Activated CD4-positive, alpha-beta T cell treated with anti-CD3 and anti-CD28 coated beads, Interleukin-2, amount 50 U/mL, for 1 hour (primary cell): ENCODE data around the gene RUNDC1.
"Not testable (repeated sequence)": the region's sequence is repeated elsewhere in the genome, so short reads cannot be mapped to it uniquely, and the experiment has no call there.

Source experiments
- DNase-seq: peaks from one replicate; pipeline ENCODE4 v3.0.0-alpha.2; 2020

RUNDC1 gene

DNA sequence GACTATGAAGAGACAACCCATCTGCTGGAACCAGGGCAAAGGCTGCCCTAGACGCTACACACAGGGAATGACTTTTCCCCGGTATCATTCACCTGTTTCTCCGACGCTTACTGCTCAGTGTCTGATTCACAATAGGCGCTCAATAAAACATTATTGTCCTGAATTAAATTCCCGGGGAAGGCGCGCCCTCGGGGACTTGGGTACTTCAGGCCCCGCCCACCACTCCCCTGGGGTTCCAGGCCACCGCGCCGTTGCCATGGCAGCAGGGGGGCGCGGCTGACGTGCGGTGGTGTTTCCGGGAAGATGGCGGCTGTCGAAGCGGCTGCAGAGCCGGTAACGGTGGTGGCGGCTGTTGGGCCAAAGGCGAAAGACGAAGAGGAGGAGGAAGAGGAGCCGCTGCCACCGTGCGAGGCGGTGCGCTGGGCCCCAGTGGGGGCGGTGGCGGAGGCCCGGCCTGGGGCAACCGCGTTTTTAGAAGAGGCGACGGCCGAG lies at the start of gene RUNDC1:
Gene RUNDC1 (plus strand): TSS at position 292 of the 492 bp plus-strand sequence. CDS start 12 bp downstream, at position 304.
- peak; percentile 90 for DNase-seq

DNA sequence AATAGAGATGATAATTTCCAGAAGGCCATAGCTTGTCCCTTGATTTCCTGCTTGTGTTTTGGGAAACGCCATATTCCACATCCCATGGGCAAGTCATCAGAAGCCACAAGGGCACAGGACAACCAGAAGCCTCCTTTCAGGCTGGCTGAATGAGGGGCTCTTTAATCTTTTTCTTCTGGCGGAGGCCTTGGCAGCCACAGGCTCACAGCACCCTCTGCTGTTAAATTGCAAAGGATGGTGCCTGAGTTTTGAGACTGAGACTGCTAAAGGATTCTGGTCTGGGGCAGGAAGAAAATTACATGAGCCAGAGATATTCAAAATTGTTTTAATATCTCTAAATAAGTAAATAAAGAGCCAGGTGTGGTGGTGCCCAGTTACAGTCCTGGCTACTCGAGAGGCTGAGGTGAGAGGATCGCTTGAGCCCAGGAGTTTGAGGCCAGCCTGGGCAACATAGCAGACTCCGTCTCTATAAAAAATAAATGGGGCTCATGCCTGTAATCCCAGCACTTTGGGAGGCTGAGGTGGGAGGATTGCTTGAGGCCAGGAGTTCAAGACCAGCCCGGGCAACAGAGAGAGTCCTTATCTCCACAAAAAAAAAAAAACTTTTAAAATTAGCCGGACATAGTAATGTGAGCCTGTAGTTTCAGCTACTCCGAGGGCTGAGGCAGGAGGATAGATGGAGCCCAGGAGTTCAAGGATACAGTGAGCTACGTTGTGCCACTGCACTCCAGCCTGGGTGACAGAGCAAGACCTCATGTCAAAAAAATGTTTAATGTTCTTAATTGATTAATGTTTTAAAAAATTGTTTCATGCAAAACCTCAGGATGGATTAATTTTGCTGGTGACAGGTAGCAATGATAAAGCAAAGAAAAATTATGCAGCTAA lies 42.4 kb upstream of the RUNDC1 start:
- peak; percentile 2 for DNase-seq

DNA sequence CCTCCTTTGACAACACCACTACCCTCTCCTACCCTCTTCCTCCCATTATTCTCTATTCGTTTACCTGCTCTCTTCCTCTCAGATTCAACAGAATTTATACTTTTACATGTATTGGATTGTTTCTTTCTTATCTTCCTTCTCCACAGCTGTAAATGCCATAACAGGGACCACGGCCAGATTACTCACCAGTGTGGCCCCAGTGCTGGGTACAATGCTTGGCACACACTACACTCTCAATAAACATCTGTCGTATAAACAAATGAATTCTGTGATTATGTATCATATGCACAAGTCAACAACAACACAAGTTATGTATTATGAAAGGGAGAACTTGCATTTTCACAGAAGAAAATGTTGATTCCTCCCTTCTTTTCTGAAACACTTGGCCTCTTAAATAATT lies 36.2 kb upstream of the RUNDC1 start:
- no peak for DNase-seq

DNA sequence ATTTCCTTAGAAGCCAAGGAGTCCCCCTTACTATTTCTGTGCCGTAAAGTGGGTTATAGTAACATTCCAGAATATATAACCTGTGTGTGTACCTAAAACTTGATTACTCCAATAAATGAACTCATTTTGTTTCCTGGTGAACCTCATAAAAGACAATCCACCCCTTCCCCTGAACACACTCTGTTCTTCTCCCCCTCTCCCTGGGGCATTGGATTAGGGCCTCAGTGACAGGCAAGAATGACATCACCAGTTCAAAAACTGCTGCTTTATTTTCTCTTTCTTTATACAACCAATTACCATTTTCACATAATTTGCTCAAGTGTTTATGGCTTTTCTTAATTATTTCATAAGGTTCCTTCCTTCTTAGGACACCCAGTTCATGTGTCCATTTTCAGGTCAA lies 33.6 kb upstream of the RUNDC1 start:
- no peak for DNase-seq

DNA sequence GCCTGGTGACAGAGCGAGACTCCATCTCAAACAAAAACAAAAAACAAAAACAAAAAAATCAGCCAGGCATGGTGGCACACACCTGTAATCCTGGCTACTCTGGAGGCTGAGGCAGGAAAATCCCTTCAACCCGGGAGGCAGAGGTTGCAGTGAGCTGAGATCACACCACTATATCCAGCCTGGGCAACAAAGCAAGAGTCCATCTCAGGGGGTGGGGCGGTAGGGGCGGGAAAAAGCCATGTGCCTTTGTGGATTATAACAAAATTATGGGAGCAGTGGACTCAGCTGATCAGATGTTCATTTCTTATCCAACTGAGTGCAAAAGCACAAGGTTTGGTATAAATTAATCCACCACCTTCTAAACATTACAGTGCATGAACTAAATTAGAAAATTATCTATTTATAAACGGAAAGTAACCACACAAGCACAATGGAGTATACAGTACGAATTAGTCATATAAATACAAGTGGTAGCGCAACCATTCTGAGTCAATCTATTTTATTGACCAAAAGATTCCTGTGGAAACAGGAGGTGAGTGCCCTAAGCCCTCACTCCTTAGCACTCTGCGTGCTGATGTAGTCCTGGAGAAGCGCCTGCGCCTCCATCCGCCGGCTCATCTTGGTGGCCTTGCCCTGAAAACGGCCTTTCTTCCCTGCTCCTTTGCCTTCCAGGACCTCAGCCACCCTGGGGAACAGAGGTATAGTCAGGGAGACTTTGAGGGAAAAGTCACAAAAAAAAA lies 30.2 kb upstream of the RUNDC1 start:
- no peak for DNase-seq

DNA sequence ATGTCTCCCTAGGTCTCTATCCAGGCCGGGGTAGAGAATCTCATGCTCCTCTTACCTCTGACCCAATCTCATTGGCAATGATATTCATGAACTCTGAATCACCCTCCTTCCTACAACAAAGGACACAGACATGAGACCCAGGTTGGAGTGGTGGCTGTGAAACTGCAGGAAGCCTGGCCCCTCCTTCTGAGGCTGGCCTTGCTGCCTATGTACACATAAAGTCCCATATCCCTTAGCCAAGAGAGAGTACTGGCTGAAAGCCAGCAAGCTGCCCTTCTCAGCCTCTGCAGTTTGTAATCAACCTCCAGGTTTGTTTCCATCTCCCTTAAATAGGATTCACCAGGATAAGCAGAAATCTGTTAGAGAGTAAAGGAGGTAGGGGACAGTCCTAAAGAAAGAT lies 26.7 kb upstream of the RUNDC1 start:
- DNase-seq = no peak

DNA sequence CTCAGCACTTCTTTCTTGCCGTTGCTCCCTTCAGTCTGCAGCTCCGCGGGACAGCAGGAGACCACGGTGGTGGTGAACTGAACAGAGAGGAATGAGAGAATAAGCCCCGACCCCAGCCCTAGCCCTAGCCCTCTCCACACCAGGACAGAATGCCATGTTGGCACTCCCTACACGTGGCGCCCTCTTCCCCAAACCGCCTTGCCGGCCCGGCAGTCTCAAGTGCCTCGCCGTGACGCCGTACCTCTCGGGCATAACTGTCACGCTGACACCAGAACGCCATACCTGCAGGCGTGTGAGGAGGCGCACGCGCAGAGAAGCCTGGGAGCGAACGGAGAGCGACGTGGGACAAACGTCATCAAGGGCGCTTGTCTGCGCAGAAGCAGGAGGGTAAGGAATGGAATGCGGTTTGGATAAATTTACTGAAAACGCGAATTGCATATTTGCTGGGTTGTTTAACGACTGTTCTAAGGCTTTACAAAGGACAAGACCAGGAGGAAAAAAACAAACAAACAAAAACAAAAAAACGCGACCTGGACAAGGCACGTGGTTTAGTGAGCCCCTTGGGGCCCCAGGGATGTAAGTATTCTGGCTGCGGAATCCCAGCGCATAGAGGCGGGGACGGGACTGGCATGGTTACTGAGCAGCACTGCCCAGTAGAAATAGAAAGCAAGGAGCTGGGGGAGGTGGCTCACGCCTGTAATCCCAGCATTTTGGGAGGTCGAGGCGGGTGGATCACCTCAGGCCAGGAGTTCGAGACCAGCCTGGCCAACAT lies 16.0 kb upstream of the RUNDC1 start, which contains the start of gene AARSD1:
Gene AARSD1 (minus strand): TSS at position 294 of the 772 bp plus-strand sequence. CDS start 14 bp downstream, at position 280.
- DNase-seq = peak; percentile 87

DNA sequence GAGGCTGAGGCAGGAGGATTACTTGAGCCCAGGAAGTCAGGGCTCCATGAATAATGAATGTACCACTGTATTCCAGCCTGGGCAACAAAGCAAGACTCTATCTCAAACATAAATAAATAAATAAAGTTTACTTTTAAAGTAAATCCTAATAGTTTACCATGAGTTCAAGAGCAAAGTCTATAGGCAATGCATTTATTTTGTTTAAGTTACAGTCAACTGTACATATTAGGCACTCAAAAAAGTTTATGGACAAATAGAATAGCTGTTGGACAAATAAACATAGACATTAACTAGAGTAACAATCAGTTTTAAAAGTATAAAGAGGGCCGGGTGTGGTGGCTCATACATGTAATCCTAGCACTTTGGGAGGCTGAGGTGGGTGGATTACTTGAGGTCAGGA lies 12.4 kb upstream of the RUNDC1 start:
- DNase-seq = no peak

DNA sequence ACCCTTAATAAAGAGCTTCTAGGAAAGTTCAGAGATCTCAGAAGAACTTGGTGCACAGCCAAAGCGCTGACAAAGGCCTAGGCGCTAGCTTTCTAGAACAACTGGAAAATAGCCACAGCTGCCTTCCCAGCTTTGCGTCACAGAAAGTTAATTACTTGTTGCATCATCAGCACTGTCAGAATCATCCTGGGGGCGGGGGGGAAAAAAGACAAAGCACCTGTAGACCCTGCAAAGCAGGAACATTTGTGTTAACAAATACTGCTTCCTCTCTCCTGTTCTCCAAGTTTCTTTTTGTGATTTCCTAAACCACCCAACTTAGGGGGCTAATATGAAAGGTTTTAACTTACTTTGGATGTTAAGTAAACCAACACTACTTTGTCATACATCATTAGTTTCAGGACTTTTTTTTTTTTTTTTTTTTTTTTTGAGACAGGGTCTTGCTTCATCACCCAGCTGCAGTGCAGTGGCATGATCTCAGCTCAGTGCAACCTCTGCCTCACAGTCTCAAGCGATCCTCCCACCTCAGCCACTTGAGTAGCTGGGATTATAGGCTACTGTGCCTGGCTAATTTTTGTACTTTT lies 11.3 kb upstream of the RUNDC1 start:
- no peak for DNase-seq

DNA sequence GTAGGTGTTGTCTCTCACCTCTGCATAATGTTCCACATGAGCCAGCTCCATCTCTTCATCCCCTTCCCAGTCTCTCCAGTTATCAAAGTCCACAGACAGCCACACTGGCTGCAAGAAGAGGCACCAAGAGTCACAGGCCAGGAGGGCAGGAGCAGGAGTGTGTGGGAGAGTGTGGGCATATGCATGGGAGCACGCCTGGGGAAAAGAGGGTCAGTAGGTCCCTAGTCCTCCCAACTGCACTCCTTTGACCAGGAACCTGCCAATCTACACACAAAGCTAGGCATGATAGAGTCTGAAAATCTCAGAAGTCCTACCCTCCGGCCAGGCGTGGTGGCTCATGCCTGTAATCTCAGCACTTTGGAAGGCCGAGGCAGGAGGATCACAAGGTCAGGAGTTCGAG lies 8.8 kb upstream of the RUNDC1 start:
- no peak for DNase-seq

DNA sequence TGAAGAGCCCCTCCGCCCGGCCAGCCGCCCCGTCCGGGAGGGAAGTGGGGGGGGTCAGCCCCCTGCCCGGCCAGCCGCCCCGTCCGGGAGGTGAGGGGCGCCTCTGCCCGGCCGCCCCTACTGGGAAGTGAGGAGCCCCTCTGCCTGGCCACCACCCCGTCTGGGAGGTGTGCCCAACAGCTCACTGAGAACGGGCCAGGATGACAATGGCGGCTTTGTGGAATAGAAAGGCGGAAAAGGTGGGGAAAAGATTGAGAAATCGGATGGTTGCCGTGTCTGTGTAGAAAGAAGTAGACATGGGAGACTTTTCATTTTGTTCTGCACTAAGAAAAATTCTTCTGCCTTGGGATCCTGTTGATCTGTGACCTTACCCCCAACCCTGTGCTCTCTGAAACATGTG lies 7.0 kb upstream of the RUNDC1 start:
- not testable (repeated sequence) for DNase-seq

DNA sequence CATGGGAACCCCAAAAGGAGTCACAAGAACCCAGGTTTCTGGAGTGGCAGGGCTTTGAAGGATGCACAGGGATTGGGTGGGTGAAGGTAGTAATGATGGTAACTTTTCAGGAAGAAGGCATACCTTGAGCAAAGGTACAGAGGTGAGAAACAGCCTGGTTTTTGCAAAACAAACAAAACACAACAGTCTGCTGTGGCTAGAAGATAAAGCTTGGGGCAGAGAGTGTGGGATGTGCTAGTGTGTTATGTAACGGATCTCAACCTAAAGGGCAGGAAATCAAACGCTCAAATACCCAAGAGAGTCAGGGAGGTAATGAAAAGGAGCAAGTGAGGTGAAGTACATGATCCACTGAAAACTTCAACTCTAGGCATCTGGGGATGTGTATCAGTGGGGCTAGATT lies 5.1 kb upstream of the RUNDC1 start:
- DNase-seq = no peak

DNA sequence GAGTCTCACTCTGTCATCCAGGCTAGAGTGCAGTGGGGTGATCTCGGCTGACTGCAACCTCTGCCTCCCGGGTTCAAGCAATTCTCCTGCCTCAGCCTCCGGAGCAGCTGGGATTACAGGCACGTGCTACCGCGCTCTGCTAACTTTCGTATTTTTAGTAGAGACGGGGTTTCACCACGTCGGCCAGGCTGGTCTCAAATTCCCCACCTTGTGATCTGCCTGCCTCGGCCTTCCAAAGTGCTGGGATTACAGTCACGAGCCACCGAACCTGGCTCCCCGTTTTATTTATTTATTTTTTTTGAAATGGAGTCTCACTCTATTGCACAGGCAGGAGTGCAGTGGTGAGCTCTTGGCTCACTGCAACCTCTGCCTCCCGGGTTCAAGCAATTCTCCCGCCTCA lies 4.7 kb upstream of the RUNDC1 start:
- not testable (repeated sequence) for DNase-seq

DNA sequence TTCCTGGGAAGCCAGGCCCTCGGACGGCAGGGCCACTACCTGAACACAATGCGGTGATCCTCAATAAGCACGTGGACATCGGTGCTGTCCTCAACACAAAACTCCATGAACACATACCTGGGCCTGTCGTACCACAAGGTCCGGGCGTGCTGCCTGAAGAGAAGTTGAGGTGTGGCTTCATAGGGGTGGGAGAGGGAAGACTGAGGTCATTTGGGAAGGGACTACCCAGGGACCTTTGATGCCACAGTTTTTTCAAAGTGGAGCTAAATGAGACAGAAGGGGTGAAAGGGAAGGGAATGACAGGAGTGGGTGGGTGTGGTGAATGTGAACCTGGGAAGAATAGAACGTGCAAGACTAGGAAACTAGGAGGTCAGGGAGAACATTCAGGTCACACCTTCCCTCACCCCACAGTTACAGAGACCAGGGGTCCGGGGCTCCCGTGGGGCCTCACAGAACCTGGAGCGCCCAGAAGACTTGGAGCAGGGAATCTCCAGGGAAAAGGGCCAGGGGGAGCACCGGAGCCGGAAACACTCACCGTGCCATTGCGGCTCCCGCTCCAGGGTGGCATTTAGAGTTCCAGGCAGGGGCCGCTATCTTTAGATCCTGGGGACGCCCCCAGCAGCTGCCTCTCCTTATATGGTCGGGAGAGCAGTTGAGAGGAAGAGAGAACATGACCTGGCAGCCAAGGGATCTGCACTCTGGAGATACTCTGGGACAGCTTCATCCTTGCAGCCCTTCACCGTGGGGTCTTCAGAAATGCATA lies 673 bp upstream of the RUNDC1 start, which contains the start of gene PTGES3L:
Gene PTGES3L (minus strand): TSS at position 570 of the 763 bp plus-strand sequence. CDS start 27 bp downstream, at position 543.
- no peak for DNase-seq

DNA sequence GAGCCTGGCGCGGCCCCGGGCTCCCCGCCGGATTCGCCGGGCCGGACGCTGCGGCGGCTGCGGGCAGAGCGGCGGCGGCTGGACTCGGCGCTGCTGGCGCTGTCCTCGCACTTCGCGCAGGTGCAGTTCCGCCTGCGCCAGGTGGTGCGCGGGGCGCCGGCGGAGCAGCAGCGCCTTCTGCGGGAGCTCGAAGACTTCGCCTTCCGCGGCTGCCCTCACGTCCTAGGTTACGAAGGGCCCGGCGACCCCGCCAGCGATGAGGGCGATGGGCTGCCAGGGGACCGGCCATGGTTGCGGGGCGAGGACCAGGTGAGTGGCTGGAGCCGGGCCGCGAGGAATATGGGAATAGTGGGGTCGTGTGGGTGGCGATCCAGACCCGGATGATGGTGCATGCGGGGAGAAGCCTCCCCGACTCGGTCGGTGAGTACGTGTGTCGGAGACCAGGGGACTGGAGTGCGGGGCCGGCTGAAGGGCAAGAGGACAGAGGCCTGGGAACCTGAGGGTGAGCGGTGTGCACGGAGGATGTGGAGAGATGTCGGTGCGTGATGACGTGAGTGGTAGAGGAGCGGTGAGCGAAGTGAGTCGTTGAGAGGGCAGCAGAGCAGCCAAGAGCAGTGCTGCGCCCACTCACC lies 517 bp downstream of the RUNDC1 start:
- peak; percentile 49 for DNase-seq

DNA sequence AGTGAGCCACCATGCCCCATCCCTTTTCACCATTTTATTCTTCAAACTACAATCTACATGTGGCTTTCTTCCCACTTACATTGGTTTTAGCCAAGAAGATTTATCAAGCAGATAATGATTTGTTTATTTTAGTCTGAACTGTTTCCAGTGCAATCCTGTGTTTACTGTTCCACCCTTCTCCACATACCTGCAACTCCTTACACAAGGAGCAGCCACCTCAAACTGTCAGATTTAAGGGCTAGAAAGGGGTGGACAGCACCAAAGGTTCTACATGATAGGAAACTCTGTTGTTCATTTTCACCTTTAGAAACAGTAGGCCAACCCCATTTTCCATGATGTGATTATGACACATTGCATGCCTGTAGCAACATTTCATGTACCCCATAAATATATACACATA lies 1.9 kb downstream of the RUNDC1 start:
- no peak for DNase-seq

DNA sequence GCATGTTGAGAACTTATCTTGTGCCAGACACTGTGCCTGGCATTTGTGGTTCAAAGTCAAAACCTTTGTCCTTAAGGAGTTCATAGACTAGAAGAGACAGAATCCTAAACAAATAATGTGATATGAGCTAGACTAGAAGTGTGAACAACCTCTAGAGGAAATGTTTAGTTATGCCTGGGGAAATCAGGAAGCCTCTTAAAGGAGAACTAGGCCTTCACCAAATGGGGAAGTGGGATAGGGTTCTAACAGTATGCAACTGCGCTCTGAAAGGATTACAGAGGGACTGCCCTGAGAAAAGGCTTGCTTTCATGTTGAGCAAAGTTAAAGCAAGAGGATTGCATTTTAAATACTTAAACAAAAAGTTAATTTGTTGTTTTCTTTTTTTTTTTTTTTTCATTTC lies 4.9 kb downstream of the RUNDC1 start:
- no peak for DNase-seq

DNA sequence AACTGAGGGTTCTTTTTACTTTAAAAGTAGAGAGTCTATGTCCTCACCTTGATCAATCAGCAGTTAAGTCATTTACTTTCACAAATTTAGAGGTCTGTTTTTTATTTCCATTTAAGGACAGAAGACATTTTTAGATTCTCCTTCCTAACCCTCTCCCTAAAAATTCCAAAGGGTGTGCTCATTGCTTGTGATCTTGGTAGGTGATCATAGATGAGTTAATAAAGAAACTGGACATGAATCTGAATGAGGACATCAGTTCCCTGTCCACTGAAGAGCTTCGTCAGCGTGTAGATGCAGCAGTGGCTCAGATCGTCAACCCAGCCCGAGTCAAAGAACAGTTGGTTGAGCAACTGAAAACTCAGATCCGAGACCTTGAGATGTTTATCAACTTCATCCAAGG lies 8.8 kb downstream of the RUNDC1 start:
- no peak for DNase-seq

DNA sequence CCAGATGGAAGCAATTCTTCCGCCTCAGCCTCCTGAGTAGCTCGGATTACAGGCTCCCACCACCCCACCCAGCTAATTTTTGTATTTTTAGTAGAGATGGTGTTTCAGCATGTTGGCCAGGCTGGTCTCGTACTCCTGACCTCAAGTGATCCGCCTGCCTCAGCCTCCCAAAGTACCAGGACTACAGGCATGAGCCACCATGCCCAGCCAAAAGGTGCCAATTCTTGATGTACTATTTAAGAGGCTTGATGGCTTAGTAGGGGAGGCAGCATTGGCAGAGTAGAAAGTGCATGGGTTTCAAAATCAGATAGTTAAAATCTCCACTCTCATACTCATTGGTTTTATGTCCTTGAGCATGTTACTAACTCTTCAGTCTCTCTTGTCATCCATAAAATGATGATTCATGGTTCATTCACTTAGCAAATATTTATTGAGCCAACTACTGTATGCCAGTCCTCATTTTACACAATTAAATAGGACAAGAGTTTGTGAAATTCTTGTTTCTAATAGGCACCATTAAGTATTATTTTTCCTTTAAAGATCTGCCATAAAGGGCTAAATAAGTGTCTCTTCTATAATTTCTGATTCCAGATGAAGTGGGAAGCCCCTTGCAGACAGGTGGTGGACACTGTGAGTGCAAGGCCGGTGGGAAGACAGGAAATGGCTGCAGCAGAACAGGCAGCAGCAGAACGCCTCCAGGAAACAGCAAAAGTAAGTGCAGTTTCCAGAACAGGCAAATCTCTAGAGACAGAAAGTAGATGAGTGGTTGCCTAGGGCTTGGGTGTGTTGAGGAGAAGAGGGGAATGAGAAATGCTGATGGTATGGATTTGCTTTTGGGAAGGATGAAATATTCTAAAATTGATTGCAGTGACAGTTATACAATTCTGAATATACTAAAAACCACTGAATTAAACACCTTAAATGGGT lies 9.6 kb downstream of the RUNDC1 start:
- no peak for DNase-seq

DNA sequence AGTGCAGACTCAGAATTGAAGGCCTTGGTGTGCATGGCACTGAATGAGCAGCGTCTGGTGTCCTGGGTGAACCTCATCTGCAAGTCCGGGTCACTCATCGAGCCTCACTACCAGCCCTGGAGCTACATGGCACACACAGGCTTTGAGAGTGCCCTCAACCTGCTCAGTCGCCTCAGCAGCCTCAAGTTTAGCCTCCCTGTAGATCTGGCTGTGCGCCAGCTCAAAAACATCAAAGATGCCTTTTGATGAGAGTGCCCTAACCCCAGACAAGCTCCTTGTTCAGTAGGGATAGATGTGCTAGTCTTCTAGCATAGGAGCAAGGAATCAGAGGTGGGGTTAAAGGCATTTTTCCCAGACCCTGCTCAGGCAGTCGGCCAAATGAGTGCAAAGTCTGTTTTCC lies 11.1 kb downstream of the RUNDC1 start:
- no peak for DNase-seq
